ENCODE measurements around the gene ALS2CL. TPM values are rescaled to one million over a fixed set of nuclear protein-coding genes. Genes with fewer than 3 reads are reported as not detected.

The ALS2CL gene
- total and polyA plus RNA-seq, 2 experiments from 2014 or later: 14.4 to 15.2 TPM

- Histone ChIP-seq H2AFZ (no peak overlapping the region), H3K27me3 (no peaks in the 10 kb centered on the region), H3K27ac (no peak overlapping the region), H3K36me3 (replicated peaks; ENCODE audit: insufficient read depth, low read depth) (no peaks in the 10 kb centered on the region), H4K20me1 (ENCODE audit: insufficient read depth, poor library complexity, severe bottlenecking) (no peaks in the 10 kb centered on the region), H3K4me2 (no peak overlapping the region), H3K4me3 (no peak overlapping the region), H3K4me1 (ENCODE audit: insufficient read depth) (no peaks in the 10 kb centered on the region), H3K9me2 (replicated peaks; ENCODE audit: insufficient read depth) (no peaks in the 10 kb centered on the region), H3K9me3 (ENCODE audit: low read depth) (no peaks in the 10 kb centered on the region), H3K79me2 (no peaks in the 10 kb centered on the region)
- WGBS (ENCODE audit: low lambda C conversion rate, missing lambda C conversion rate): 92% methylated on average over 10 of the region's 10 CpGs
- TF ChIP-seq EZH2 (IDR thresholded peaks at IDR 0.05; ENCODE audit: borderline replicate concordance): no peak
- TF ChIP-seq, protein P1, sequence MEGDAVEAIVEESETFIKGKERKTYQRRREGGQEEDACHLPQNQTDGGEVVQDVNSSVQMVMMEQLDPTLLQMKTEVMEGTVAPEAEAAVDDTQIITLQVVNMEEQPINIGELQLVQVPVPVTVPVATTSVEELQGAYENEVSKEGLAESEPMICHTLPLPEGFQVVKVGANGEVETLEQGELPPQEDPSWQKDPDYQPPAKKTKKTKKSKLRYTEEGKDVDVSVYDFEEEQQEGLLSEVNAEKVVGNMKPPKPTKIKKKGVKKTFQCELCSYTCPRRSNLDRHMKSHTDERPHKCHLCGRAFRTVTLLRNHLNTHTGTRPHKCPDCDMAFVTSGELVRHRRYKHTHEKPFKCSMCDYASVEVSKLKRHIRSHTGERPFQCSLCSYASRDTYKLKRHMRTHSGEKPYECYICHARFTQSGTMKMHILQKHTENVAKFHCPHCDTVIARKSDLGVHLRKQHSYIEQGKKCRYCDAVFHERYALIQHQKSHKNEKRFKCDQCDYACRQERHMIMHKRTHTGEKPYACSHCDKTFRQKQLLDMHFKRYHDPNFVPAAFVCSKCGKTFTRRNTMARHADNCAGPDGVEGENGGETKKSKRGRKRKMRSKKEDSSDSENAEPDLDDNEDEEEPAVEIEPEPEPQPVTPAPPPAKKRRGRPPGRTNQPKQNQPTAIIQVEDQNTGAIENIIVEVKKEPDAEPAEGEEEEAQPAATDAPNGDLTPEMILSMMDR (IDR thresholded peaks at IDR 0.05; ENCODE audit: poor library complexity): no peak
- TF ChIP-seq EZH2phosphoT487 (IDR thresholded peaks at IDR 0.05; ENCODE audit: low read depth, severe bottlenecking, unreplicated experiment): no peak
- no peak for DNase-seq (ENCODE audit: low spot score)
Observed at GRCh38 chr3:46714728-46715506, 21.4 kb upstream of the ALS2CL start.

- H3K27me3 ChIP-seq: no peaks in the 10 kb centered on the region
- WGBS (ENCODE audit: low lambda C conversion rate, missing lambda C conversion rate): 95% methylated on average over 22 of the region's 22 CpGs
- no peaks in the 10 kb centered on the region for H3K4me1 ChIP-seq (ENCODE audit: insufficient read depth)
- no peak overlapping the region for H2AFZ ChIP-seq
- no peak overlapping the region for H3K27ac ChIP-seq
- H3K4me3 ChIP-seq: no peak overlapping the region
- no peaks in the 10 kb centered on the region for H3K36me3 ChIP-seq (replicated peaks; ENCODE audit: insufficient read depth, low read depth)
- DNase-seq (ENCODE audit: low spot score): no peak
- no peaks in the 10 kb centered on the region for H3K9me3 ChIP-seq (ENCODE audit: low read depth)
- no peaks in the 10 kb centered on the region for H3K9me2 ChIP-seq (replicated peaks; ENCODE audit: insufficient read depth)
- H3K4me2 ChIP-seq: no peak overlapping the region
- TF ChIP-seq, protein P1 (IDR thresholded peaks at IDR 0.05; ENCODE audit: poor library complexity): no peak
- no peak for TF ChIP-seq EZH2phosphoT487 (IDR thresholded peaks at IDR 0.05; ENCODE audit: low read depth, severe bottlenecking, unreplicated experiment)
- no peak for TF ChIP-seq EZH2 (IDR thresholded peaks at IDR 0.05; ENCODE audit: borderline replicate concordance)
- no peaks in the 10 kb centered on the region for H4K20me1 ChIP-seq (ENCODE audit: insufficient read depth, poor library complexity, severe bottlenecking)
- H3K79me2 ChIP-seq: no peaks in the 10 kb centered on the region
Observed at GRCh38 chr3:46713898-46714552, 20.5 kb upstream of the ALS2CL start.

GRCh38 chr3:46713050-46713897 is 19.8 kb upstream of the ALS2CL start:
- no peaks in the 10 kb centered on the region for H3K27me3 ChIP-seq
- H3K4me1 ChIP-seq (ENCODE audit: insufficient read depth): no peaks in the 10 kb centered on the region
- no peaks in the 10 kb centered on the region for H3K9me2 ChIP-seq (replicated peaks; ENCODE audit: insufficient read depth)
- H4K20me1 ChIP-seq (ENCODE audit: insufficient read depth, poor library complexity, severe bottlenecking): no peaks in the 10 kb centered on the region
- WGBS (ENCODE audit: low lambda C conversion rate, missing lambda C conversion rate): 78% methylated on average over 13 of the region's 14 CpGs
- H3K27ac ChIP-seq: no peak overlapping the region
- H3K36me3 ChIP-seq (replicated peaks; ENCODE audit: insufficient read depth, low read depth): no peaks in the 10 kb centered on the region
- no peak overlapping the region for H3K4me2 ChIP-seq
- no peak overlapping the region for H2AFZ ChIP-seq
- H3K9me3 ChIP-seq (ENCODE audit: low read depth): no peaks in the 10 kb centered on the region
- TF ChIP-seq, protein P1 (IDR thresholded peaks at IDR 0.05; ENCODE audit: poor library complexity): no peak
- TF ChIP-seq EZH2phosphoT487 (IDR thresholded peaks at IDR 0.05; ENCODE audit: low read depth, severe bottlenecking, unreplicated experiment): no peak
- H3K79me2 ChIP-seq: no peaks in the 10 kb centered on the region
- no peak for DNase-seq (ENCODE audit: low spot score)
- H3K4me3 ChIP-seq: no peak overlapping the region

All from hepatocyte (in vitro differentiated cells).